OCI-LY3 (cell line): Measurements from ENCODE around the gene UBE2S.

ENCODE experiments used
- EZH2phosphoT487 ChIP-seq: fragments of 200-600 bp; shearing (Covaris generic); IDR thresholded peaks from 2 replicates; pipeline ENCODE4 v1.6.1; 2018; ENCODE audit warnings: antibody characterized with exemption, mixed run types, low read depth
- TF ChIP-seq, protein P1 (sequence below): fragments of 200-600, 300-600 bp; sonication (generic); IDR thresholded peaks from 2 replicates; pipeline ENCODE4 v1.5.1; 2014; ENCODE audit warnings: antibody characterized with exemption, low read length, low read depth

GRCh38 chr19:55426042-55426441, 18.5 kb upstream of the UBE2S start:
- TF ChIP-seq, protein P1, sequence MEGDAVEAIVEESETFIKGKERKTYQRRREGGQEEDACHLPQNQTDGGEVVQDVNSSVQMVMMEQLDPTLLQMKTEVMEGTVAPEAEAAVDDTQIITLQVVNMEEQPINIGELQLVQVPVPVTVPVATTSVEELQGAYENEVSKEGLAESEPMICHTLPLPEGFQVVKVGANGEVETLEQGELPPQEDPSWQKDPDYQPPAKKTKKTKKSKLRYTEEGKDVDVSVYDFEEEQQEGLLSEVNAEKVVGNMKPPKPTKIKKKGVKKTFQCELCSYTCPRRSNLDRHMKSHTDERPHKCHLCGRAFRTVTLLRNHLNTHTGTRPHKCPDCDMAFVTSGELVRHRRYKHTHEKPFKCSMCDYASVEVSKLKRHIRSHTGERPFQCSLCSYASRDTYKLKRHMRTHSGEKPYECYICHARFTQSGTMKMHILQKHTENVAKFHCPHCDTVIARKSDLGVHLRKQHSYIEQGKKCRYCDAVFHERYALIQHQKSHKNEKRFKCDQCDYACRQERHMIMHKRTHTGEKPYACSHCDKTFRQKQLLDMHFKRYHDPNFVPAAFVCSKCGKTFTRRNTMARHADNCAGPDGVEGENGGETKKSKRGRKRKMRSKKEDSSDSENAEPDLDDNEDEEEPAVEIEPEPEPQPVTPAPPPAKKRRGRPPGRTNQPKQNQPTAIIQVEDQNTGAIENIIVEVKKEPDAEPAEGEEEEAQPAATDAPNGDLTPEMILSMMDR: no peak
- TF ChIP-seq EZH2phosphoT487: no peak
